HAP-1 (cell line): ENCODE data around the gene NHERF2.
"Not testable (repeated sequence)": the region's sequence is repeated elsewhere in the genome, so short reads cannot be mapped to it uniquely, and the experiment has no call there.

Experiments
- DNase-seq, 2 experiments: peaks; one replicate each; pipeline ENCODE4 v3.0.0-alpha.2; 2016 to 2020; ENCODE audit warnings: low spot score in 2 of 2
- H3K27me3 ChIP-seq: fragments of 250-450 bp; sonication (Bioruptor Pico); 2 replicates; pipeline ENCODE4 v1.5.1; 2020; ENCODE audit warnings: low read depth, mild to moderate bottlenecking, moderate library complexity
- H3K36me3 ChIP-seq: fragments of 250-450 bp; sonication (Bioruptor Pico); replicated peaks from 2 replicates; pipeline ENCODE4 v1.5.1; 2020; ENCODE audit warnings: mild to moderate bottlenecking
- H3K4me1 ChIP-seq: fragments of 250-450 bp; sonication (Bioruptor Pico); 2 replicates; pipeline ENCODE4 v1.5.1; 2020; ENCODE audit warnings: mild to moderate bottlenecking
- H3K4me3 ChIP-seq: fragments of 250-450 bp; sonication (Bioruptor Pico); 2 replicates; pipeline ENCODE4 v1.5.1; 2020; ENCODE audit warnings: mild to moderate bottlenecking, moderate library complexity
- H3K9me3 ChIP-seq: fragments of 250-450 bp; sonication (Bioruptor Pico); 2 replicates; pipeline ENCODE4 v1.5.1; 2020; ENCODE audit warnings: mild to moderate bottlenecking, moderate library complexity
- in situ Hi-C: fragments of 300-500 bp; cut with MboI; formaldehyde crosslinking; loops from 3 replicates; pipeline ENCODE4 v1.14.3; 2020; ENCODE audit warnings: low sequenced_read_pairs, inconsistent platforms, mixed read lengths

The NHERF2 gene

GRCh38 chr16:2005646-2006045 lies 21.1 kb upstream of the NHERF2 start:
- Histone ChIP-seq H3K36me3 (peaks cover 53% of the 10 kb centered on the region), H3K9me3 (no peaks in the 10 kb centered on the region), H3K27me3 (no peaks in the 10 kb centered on the region), H3K4me3 (no peak overlapping the region), H3K4me1 (peaks cover 25% of the 10 kb centered on the region)
- in situ Hi-C loops: no loop called here
- no peak for DNase-seq

DNA sequence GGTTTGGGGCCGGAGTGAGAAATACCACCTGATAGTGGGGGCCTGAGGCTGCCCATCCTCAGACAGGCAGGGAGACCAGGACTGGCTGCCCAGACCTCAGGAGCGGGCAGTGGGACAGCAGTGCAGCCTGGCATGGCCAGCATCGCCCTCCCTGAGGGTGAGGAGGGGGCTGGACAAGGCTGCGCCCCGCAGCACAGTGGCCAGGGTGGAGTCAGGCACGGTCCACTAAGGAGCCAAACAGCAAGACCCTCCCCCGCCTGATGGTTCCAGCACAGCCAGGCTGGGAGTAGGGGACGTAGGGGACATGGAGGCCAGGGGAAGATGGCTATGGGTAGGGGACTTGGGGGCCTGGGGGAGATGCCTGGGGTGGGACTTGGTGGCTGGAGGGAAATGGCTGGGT lies 20.4 kb upstream of the NHERF2 start:
- peaks cover 26% of the 10 kb centered on the region for H3K4me1 ChIP-seq
- H3K27me3 ChIP-seq: no peaks in the 10 kb centered on the region
- H3K9me3 ChIP-seq: no peaks in the 10 kb centered on the region
- no peak overlapping the region for H3K4me3 ChIP-seq
- H3K36me3 ChIP-seq: peaks cover 49% of the 10 kb centered on the region
- in situ Hi-C loops: no loop called here
- no peak for DNase-seq

- Histone ChIP-seq H3K36me3 (peaks cover 39% of the 10 kb centered on the region), H3K4me3 (peak overlapping the region; percentile 78), H3K4me1 (peaks cover 26% of the 10 kb centered on the region), H3K27me3 (no peaks in the 10 kb centered on the region), H3K9me3 (no peaks in the 10 kb centered on the region)
- DNase-seq: no peak
- in situ Hi-C loops: no loop called here
Measured at GRCh38 chr16:2007081-2007836, 19.4 kb upstream of the NHERF2 start.

GRCh38 chr16:2008009-2008526 lies 18.6 kb upstream of the NHERF2 start:
- H3K27me3 ChIP-seq: no peaks in the 10 kb centered on the region
- H3K36me3 ChIP-seq: peaks cover 31% of the 10 kb centered on the region
- H3K4me3 ChIP-seq: peak overlapping the region; percentile 78
- in situ Hi-C loops: no loop called here
- no peaks in the 10 kb centered on the region for H3K9me3 ChIP-seq
- H3K4me1 ChIP-seq: peaks cover 26% of the 10 kb centered on the region
- DNase-seq: no peak

DNA sequence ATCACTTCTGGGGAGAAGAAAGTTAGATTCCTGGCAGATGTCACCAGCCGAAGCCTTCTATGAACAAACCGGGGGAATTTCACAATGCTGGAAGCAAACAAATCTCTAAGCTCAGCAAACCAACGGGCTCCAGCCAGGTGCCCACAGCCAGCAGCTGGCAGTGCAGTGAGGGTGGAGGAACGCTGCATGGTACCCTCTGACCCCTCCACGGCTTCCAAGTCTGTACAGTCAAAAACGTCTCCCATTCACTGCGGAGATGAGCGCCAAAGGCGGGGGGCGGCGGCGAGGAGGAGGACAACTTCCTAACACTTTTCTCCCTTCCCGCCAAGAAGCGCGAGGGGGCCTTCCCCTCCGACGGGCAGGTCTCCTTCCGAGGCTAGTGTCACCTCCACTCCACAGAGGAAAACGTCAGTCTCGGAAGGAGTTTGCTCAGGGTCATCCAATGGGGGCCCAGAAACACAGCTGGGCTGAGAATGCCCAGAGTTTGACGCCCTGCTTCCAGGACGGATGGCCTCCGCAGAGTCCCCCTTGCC lies 18.0 kb upstream of the NHERF2 start:
- no peaks in the 10 kb centered on the region for H3K9me3 ChIP-seq
- no peaks in the 10 kb centered on the region for H3K27me3 ChIP-seq
- peak overlapping the region; percentile 78 for H3K4me3 ChIP-seq
- in situ Hi-C loops: no loop called here
- peak in 1 of 2 experiments; percentile 66 for DNase-seq
- H3K4me1 ChIP-seq: peaks cover 26% of the 10 kb centered on the region
- H3K36me3 ChIP-seq: peaks cover 26% of the 10 kb centered on the region

DNA sequence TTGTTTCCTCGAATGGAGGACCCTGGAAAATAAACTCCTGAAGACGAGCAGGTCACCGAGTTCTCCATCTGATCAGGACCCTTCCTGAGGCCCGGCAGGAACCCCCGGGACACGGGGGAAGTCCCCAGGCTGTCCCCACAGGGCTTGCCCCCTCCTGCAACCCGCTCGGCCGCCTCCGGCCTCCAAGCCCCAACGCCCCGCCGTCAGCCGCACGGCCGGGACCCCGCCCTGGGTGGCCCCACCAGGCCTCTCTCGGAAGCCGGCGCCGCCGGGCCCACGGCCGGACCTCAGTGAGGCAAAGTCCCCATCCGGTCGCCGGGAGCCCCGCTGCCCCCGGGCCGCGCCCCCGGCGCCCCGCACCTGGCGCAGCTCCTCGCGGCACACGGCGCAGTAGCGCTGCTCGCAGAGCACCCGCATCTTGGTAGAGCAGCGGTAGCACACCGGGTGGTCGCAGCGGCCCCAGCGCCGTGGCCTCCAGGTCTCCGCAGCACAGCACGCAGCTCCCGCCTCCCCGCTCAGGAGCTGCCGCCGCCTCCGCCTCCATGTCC lies 17.5 kb upstream of the NHERF2 start:
- no peak for DNase-seq
- H3K9me3 ChIP-seq: no peaks in the 10 kb centered on the region
- in situ Hi-C loops: no loop called here
- peak overlapping the region; percentile 78 for H3K4me3 ChIP-seq
- H3K36me3 ChIP-seq: peaks cover 26% of the 10 kb centered on the region
- no peaks in the 10 kb centered on the region for H3K27me3 ChIP-seq
- peaks cover 23% of the 10 kb centered on the region for H3K4me1 ChIP-seq

DNA sequence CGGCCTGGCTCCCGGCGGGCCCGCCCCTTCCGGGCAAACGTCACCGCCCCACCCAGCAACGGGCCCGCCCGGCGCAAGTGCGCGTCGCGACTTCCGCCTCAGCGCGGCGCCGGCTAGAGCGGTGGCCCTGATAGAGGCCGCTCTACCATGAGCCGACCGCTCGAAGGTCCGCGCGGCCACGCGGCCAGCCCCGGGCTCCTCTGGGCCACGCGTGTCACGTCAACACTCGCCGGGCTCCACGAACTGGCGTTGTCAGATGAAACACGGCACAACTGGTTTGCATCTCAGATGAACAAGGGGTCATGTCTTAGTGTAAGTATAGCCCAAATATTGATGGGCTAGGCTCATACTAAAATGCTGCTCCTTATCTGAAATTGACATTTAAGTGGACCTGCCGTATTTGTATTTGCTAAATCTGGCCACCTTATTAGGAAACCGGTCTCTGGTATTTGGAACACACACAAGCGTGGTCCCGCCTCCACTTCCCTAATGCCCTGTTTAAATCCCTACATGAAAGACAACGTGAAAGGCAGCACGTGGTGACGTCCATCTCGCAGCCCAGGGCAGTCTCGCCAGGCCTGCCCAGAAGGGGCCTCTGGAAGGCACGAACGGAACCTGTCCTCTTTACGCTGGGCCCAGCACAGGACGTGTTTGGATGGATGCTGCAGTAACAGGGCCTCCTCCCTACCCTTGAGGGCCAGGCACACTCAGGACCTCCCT lies 16.8 kb upstream of the NHERF2 start, which contains the start of gene ZNF598:
TSS of gene ZNF598 (minus strand) at position 31 of the 720 bp plus-strand sequence.
- no peaks in the 10 kb centered on the region for H3K27me3 ChIP-seq
- no peaks in the 10 kb centered on the region for H3K9me3 ChIP-seq
- peak within 1 kb of the TSS; percentile 78 for H3K4me3 ChIP-seq
- H3K36me3 ChIP-seq: peaks cover 26% of the 10 kb centered on the region
- peaks cover 21% of the 10 kb centered on the region for H3K4me1 ChIP-seq
- peak; percentile 76 to 86 for DNase-seq
- in situ Hi-C loops: no loop called here

GRCh38 chr16:2011726-2012125 lies 15.0 kb upstream of the NHERF2 start:
- in situ Hi-C loops, H3K27me3 ChIP-seq, DNase-seq, H3K4me3 ChIP-seq, H3K9me3 ChIP-seq: not testable (repeated sequence)
- Histone ChIP-seq H3K36me3 (peaks cover 17% of the 10 kb centered on the region), H3K4me1 (peaks cover 30% of the 10 kb centered on the region)

DNA sequence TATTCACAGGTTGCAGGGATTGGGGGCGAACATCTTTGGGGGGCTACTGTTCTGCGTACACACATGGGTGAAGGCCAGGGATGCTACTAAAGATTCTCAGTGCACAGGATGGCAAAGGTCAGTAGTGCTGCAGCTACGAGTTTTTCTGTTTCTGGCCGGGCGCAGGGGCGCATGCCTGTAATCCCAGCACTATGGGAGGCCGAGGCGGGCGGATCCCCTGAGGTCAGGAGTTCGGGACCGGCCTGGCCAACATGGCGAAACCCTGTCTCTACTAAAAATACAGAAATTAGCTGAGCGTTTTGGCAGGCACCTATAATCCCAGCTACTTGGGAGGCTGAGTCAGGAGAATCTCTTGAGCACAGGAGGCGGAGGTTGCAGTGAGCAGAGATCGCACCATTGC lies 13.2 kb upstream of the NHERF2 start:
- Histone ChIP-seq H3K9me3 (no peaks in the 10 kb centered on the region), H3K36me3 (peaks cover 6% of the 10 kb centered on the region; the same call in 1 of the 2 replicates), H3K4me1 (peaks cover 15% of the 10 kb centered on the region), H3K27me3 (no peaks in the 10 kb centered on the region), H3K4me3 (no peak overlapping the region)
- in situ Hi-C loops: no loop called here
- no peak for DNase-seq

DNA sequence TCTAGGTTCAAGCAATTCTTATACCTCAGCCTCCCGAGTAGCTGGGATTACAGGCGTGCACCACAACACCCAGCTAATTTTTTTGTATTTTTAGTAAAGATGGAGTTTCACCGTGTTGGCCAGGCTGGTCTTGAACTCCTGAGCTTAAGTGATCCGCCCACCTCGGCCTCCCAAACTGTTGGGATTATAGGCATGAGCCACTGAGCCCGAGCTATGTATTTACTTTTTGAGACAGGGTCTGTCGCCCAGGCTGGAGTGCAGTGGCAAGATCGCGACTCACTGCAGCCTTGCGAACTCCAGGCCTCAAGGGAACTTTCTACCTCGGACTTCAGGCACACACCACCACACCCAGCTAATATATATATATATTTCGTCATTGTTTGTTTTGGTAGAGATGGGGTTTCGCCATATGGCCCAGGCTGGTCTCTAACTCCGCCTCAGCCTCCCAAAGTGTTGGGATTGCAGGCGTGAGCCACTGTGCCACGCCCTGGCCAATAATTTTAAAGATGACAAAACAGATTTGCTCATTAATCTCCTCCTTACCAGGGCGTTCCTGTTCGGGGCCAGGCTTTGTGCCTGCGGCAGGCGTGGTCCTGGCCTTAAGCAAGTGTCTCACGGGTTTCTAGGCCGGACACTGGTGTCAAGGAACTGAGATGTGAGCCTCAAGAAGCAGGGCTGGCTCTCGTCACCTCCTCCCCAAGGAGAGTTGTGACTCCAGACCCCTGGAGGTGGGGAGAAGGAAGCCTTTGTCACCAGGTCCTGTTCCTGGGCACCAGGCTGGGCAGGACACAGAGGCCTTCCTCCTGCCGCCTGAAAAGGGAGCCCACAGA lies 11.4 kb upstream of the NHERF2 start:
- in situ Hi-C loops: no loop called here

GRCh38 chr16:2015947-2016208 lies 10.8 kb upstream of the NHERF2 start:
- Histone ChIP-seq H3K9me3 (no peaks in the 10 kb centered on the region), H3K4me1 (peaks cover 12% of the 10 kb centered on the region), H3K4me3 (no peak overlapping the region), H3K27me3 (peaks cover 10% of the 10 kb centered on the region; the same call in 1 of the 2 replicates), H3K36me3 (no peaks in the 10 kb centered on the region)
- in situ Hi-C loops: no loop called here
- no peak for DNase-seq

More for the DNA sequence above, 11.4 kb upstream of the NHERF2 start:
- peak; percentile 59 to 78 for DNase-seq
- Histone ChIP-seq H3K36me3 (peaks cover 4% of the 10 kb centered on the region; the same call in 1 of the 2 replicates), H3K4me3 (no peak overlapping the region), H3K4me1 (peaks cover 13% of the 10 kb centered on the region), H3K9me3 (no peaks in the 10 kb centered on the region), H3K27me3 (0 out of 2 replicates have a peak, but pooled peaks cover 6% of the 10 kb centered on the region)

- no peak overlapping the region for H3K4me3 ChIP-seq
- in situ Hi-C loops: no loop called here
Measured at GRCh38 chr16:2016407-2016922, 10.2 kb upstream of the NHERF2 start.

GRCh38 chr16:2019518-2019920 lies 7.2 kb upstream of the NHERF2 start, which contains the start of gene NPW:
TSS of gene NPW (plus strand) at chr16:2019785.
- H3K36me3 ChIP-seq: no peaks in the 10 kb centered on the region
- no peaks in the 10 kb centered on the region for H3K9me3 ChIP-seq
- peaks cover 23% of the 10 kb centered on the region for H3K4me1 ChIP-seq
- DNase-seq: peak in 1 of 2 experiments; percentile 65
- peak within 1 kb of the TSS; percentile 33 for H3K4me3 ChIP-seq
- in situ Hi-C loops: no loop called here
- H3K27me3 ChIP-seq: peaks cover 10% of the 10 kb centered on the region; the same call in 1 of the 2 replicates

More at GRCh38 chr16:2016407-2016922, 10.2 kb upstream of the NHERF2 start:
- Histone ChIP-seq H3K27me3 (peaks cover 10% of the 10 kb centered on the region; the same call in 1 of the 2 replicates), H3K9me3 (no peaks in the 10 kb centered on the region), H3K4me1 (peaks cover 12% of the 10 kb centered on the region), H3K36me3 (no peaks in the 10 kb centered on the region)
- DNase-seq: peak in 1 of 2 experiments; percentile 46
